GM12878 (cell line): ENCODE results near the gene PON1. TPM values are rescaled to one million over a fixed set of nuclear protein-coding genes. Genes with fewer than 3 reads are reported as not detected.

Experiments used
- ATAC-seq: fragments of 200-7000 bp; cut with Tn5 transposase; 3 replicates; pipeline ENCODE4 v1.9.1; 2020; ENCODE audit warnings: mild to moderate bottlenecking, moderate library complexity
- BruUV-seq: library from RNA; stranded (reverse); fragments of 400-500 nt; replicated peaks from 2 replicates; lab custom pipeline; 2021; lab: Mats Ljungman, UMichigan
- CTCF ChIA-PET: fragments of 300-600 bp; sonication (Branson Sonifier 250); formaldehyde crosslinking; extraction: SDS; loops from one replicate; lab custom pipeline; 2021; ENCODE audit warnings: inconsistent platforms; lab: Yijun Ruan, JAX
- POLR2A ChIA-PET: fragments of 350-600 bp; formaldehyde crosslinking; extraction: SDS; loops from one replicate; lab custom pipeline; 2021; ENCODE audit warnings: inconsistent platforms; lab: Charles Lee
- RAD21 ChIA-PET: fragments of 300-600 bp; sonication (Branson Sonifier 250); formaldehyde crosslinking; loops from one replicate; lab custom pipeline; 2023; ENCODE audit warnings: antibody characterized with exemption; ENCODE audit not compliant: unreplicated experiment; lab: Charles Lee
- SMC1A ChIA-PET: fragments of 300-600 bp; sonication (Branson Sonifier 250); formaldehyde crosslinking; loops from one replicate; lab custom pipeline; 2023; ENCODE audit not compliant: unreplicated experiment, uncharacterized antibody; lab: Charles Lee
- DNase-seq: peaks from one replicate; pipeline ENCODE4 v3.0.0-alpha.2; 2011; ENCODE audit warnings: low read depth, low spot score
- FAIRE-seq: peaks from 3 replicates; lab custom pipeline; 2011; peaks lifted over from hg19 to GRCh38; lab: Jason Lieb, UNC
- H2AFZ ChIP-seq: 2 replicates; pipeline ENCODE4 v1.6.0; 2011; ENCODE audit warnings: low read depth, low read length, control low read depth; ENCODE audit not compliant: control insufficient read depth
- H3K27ac ChIP-seq: 2 replicates; pipeline ENCODE4 v1.5.1; 2011; ENCODE audit warnings: control low read depth; ENCODE audit not compliant: control insufficient read depth, insufficient read depth
- H3K27me3 ChIP-seq, 2 experiments: replicated peaks in 1 of 2; 2 replicates each; pipeline versions ENCODE4 v1.6.0 to v1.6.1; 2011; ENCODE audit warnings: low read length in 1 of 2; ENCODE audit not compliant: control insufficient read depth in 2 of 2, insufficient read depth in 2 of 2
- H3K36me3 ChIP-seq, 2 experiments: 2 replicates each; pipeline ENCODE4 v1.5.1; 2011; ENCODE audit warnings: low read length in 1 of 2; ENCODE audit not compliant: control insufficient read depth in 2 of 2, insufficient read depth in 2 of 2
- H3K4me1 ChIP-seq: 2 replicates; pipeline ENCODE4 v1.6.1; 2011; ENCODE audit warnings: mild to moderate bottlenecking, low read length, moderate library complexity, mixed read lengths; ENCODE audit not compliant: control insufficient read depth, insufficient read depth
- H3K4me2 ChIP-seq: 2 replicates; pipeline ENCODE4 v1.6.0; 2011; ENCODE audit warnings: control low read depth; ENCODE audit not compliant: control insufficient read depth, insufficient read depth
- H3K4me3 ChIP-seq: fragments of 200-600 bp; sonication (generic); 2 replicates; pipeline ENCODE4 v1.5.1; 2016
- H3K79me2 ChIP-seq: 2 replicates; pipeline ENCODE4 v1.6.0; 2011; ENCODE audit warnings: low read length; ENCODE audit not compliant: control insufficient read depth, insufficient read depth
- H3K9ac ChIP-seq: 2 replicates; pipeline ENCODE4 v1.8.0; 2011; ENCODE audit warnings: low read length, control low read depth, mixed read lengths; ENCODE audit not compliant: control insufficient read depth, insufficient read depth
- H3K9me3 ChIP-seq: replicated peaks from 3 replicates; pipeline ENCODE4 v1.5.1; 2011; ENCODE audit warnings: mild to moderate bottlenecking, low read length; ENCODE audit not compliant: control insufficient read depth, insufficient read depth
- H4K20me1 ChIP-seq: 2 replicates; pipeline ENCODE4 v1.6.0; 2011; ENCODE audit not compliant: control insufficient read depth, insufficient read depth
- BMI1 ChIP-seq: fragments of 450-650 bp; IDR thresholded peaks from 2 replicates; pipeline ENCODE4 v1.6.1; 2016; ENCODE audit warnings: mild to moderate bottlenecking, moderate library complexity, borderline replicate concordance
- CBX3 ChIP-seq: fragments of 200-600 bp; sonication (generic); IDR thresholded peaks from 2 replicates; pipeline ENCODE4 v1.6.1; 2016; ENCODE audit warnings: low read depth, borderline replicate concordance
- DPF2 ChIP-seq: fragments of 450-650 bp; IDR thresholded peaks from 2 replicates; pipeline ENCODE4 v1.6.1; 2017; ENCODE audit warnings: mild to moderate bottlenecking
- GABPA ChIP-seq: IDR thresholded peaks from 2 replicates; pipeline ENCODE4 v1.6.1; 2014; ENCODE audit warnings: antibody characterized with exemption, low read depth, mild to moderate bottlenecking, inconsistent platforms
- IKZF1 ChIP-seq: fragments of 450-650 bp; conservative IDR thresholded peaks from 2 replicates; pipeline ENCODE4 v1.6.1; 2017; ENCODE audit warnings: antibody characterized with exemption, mild to moderate bottlenecking
- NFXL1 ChIP-seq: fragments of 450-650 bp; IDR thresholded peaks from 2 replicates; pipeline ENCODE4 v1.6.1; 2017; ENCODE audit warnings: antibody characterized with exemption, mild to moderate bottlenecking, borderline replicate concordance
- POLR2AphosphoS2 ChIP-seq: IDR thresholded peaks from 2 replicates; pipeline ENCODE4 v1.6.1; 2011; ENCODE audit warnings: low read depth, mild to moderate bottlenecking, low read length, improper control_type of control experiment, moderate library complexity
- SUZ12 ChIP-seq: fragments of 200-600 bp; sonication (generic); IDR thresholded peaks from one replicate; pipeline ENCODE4 v1.6.1; 2018; ENCODE audit warnings: antibody characterized with exemption, mild to moderate bottlenecking; ENCODE audit not compliant: unreplicated experiment
- WGBS: methylation state at CpG from one replicate; pipeline ENCODE4 v1.1.6; 2016; ENCODE audit warnings: low lambda C conversion rate; ENCODE audit not compliant: insufficient replicate concordance, insufficient coverage; ENCODE audit errors: missing lambda C conversion rate; 5-methylcytosine and 5-hydroxymethylcytosine counted together
- in situ Hi-C: fragments of 300-500 bp; cut with MboI; formaldehyde crosslinking; loops from 9 replicates; pipeline ENCODE4 v1.14.3; 2018; ENCODE audit warnings: mixed read lengths
- intact Hi-C: fragments of 100-400 bp; cut with micrococcal nuclease; formaldehyde crosslinking; loops from one replicate; pipeline ENCODE4 v1.14.2; 2022; ENCODE audit not compliant: unreplicated experiment
- polyA plus RNA-seq, 11 experiments: library from polyadenylated mRNA; depleted of rRNA in 4 of 11; unstranded in 6 of 11; stranded (reverse) in 5 of 11; fragments of >200 nt; fragmentation: Nextera tagmentation in 4 of 11; fragmentation: Illumina TruSeq in 1 of 11; extraction: Ambion mirVana in 4 of 11; extraction: Trizol in 1 of 11; gene quantifications; 1 replicate in 1 of 11; 2 replicates in 10 of 11; pipeline versions ENCODE4 v1.2.1 to v1.2.3, GENCODE V29; 2011 to 2016; ENCODE audit warnings: inconsistent platforms in 2 of 11, missing spikeins in 2 of 11, low read depth in 1 of 11
- total RNA-seq, 4 experiments: library from RNA; depleted of rRNA in 3 of 4; stranded (reverse); fragments of >200 nt in 3 of 4; fragmentation: Illumina TruSeq in 1 of 4; extraction: Trizol in 1 of 4; gene quantifications; 2 replicates each; pipeline versions ENCODE4 v1.2.1 to v1.2.3, GENCODE V29; 2013 to 2021
- TF ChIP-seq, protein P1 (sequence below): fragments of 450-650 bp; IDR thresholded peaks from 2 replicates; pipeline ENCODE4 v1.6.1; 2017; ENCODE audit warnings: mild to moderate bottlenecking, moderate library complexity
- TF ChIP-seq, protein P2 (sequence below): IDR thresholded peaks from 2 replicates; pipeline ENCODE4 v1.6.1; 2011; ENCODE audit warnings: low read depth, low read length, improper control_type of control experiment, borderline replicate concordance

PON1 gene
- total and polyA plus RNA-seq, 10 of the 15 experiments (the other 5 are each of a cell fraction or from before 2014, with no cell fraction given), result 0.10 to 0.26 (median 0.23) TPM; not detected in 4

DNA sequence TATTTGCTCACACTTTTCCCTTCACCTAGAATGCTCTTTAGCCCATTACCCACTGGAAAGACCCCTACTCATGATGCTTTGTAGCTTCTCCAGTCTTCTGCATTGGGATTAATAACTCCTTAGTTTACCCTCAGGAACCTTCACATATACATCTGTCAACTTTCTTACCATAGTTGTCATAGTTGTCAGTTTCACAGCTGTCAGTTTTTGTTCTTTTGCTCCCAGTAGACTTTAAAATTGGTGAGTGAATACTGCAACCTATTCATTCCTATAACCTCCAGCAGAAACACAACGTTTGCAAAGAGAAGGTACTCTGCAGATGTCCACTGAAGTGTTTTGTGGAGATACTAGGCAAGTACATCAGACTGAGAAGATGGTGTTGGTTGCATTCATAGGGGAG lies 2.6 kb downstream of the PON1 start:
- H3K9ac ChIP-seq, result no peak overlapping the region
- BruUV-seq, result no TSS peak

DNA sequence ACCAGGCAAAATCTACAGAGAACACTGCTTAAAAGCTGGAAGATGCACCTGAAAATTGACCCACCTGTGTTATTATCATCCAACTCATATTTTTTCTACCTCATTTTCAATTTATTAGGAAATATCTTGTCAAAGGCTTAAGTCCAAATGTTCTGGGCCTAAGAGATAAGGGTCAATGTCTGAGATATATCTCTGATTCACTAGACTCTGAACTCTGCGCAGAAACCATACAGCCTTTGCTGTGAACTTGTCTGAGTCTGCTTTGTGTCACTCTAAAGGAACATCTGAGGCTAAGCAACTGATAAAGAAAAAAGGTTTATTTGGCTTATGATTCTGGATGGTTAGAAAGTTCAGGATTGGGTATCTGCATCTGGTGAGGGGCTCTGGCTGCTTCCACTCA lies 3.7 kb downstream of the PON1 start:
- 96% methylated on average over 1 of the region's 1 CpG for WGBS
- no TSS peak for BruUV-seq
- Histone ChIP-seq H4K20me1 (no peaks in the 10 kb centered on the region), H3K4me3 (no peak overlapping the region), H2AFZ (no peak overlapping the region), H3K9me3 (no peaks in the 10 kb centered on the region), H3K27ac (no peak overlapping the region), H3K27me3 (no peaks in the 10 kb centered on the region), H3K4me1 (no peaks in the 10 kb centered on the region), H3K9ac (no peak overlapping the region), H3K4me2 (no peak overlapping the region), H3K79me2 (no peaks in the 10 kb centered on the region), H3K36me3 (no peaks in the 10 kb centered on the region)
- POLR2A ChIA-PET, result no interaction called here
- ATAC-seq, result no peak
- SMC1A ChIA-PET, result interaction anchor here (1.2 to 1.4 kb wide), 2 partner anchors 132 to 156 kb away, joined by 3 read pairs; no protein-coding TSS in a partner anchor
- intact Hi-C loops, result no loop called here
- in situ Hi-C loops, result no loop called here
- DNase-seq, result no peak
- CTCF ChIA-PET, result interaction anchor here (1.5 kb wide), 1 partner anchor 8 kb away, joined by 4 read pairs; no protein-coding TSS in a partner anchor
- RAD21 ChIA-PET, result no interaction called here
- FAIRE-seq, result no peak
- TF ChIP-seq, protein P1, sequence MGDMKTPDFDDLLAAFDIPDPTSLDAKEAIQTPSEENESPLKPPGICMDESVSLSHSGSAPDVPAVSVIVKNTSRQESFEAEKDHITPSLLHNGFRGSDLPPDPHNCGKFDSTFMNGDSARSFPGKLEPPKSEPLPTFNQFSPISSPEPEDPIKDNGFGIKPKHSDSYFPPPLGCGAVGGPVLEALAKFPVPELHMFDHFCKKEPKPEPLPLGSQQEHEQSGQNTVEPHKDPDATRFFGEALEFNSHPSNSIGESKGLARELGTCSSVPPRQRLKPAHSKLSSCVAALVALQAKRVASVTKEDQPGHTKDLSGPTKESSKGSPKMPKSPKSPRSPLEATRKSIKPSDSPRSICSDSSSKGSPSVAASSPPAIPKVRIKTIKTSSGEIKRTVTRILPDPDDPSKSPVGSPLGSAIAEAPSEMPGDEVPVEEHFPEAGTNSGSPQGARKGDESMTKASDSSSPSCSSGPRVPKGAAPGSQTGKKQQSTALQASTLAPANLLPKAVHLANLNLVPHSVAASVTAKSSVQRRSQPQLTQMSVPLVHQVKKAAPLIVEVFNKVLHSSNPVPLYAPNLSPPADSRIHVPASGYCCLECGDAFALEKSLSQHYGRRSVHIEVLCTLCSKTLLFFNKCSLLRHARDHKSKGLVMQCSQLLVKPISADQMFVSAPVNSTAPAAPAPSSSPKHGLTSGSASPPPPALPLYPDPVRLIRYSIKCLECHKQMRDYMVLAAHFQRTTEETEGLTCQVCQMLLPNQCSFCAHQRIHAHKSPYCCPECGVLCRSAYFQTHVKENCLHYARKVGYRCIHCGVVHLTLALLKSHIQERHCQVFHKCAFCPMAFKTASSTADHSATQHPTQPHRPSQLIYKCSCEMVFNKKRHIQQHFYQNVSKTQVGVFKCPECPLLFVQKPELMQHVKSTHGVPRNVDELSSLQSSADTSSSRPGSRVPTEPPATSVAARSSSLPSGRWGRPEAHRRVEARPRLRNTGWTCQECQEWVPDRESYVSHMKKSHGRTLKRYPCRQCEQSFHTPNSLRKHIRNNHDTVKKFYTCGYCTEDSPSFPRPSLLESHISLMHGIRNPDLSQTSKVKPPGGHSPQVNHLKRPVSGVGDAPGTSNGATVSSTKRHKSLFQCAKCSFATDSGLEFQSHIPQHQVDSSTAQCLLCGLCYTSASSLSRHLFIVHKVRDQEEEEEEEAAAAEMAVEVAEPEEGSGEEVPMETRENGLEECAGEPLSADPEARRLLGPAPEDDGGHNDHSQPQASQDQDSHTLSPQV, result no peak
- TF ChIP-seq IKZF1, result no peak
- TF ChIP-seq DPF2, result no peak
- TF ChIP-seq BMI1, result no peak
- TF ChIP-seq POLR2AphosphoS2, result no peak
- no peak for TF ChIP-seq CBX3

More for the DNA sequence above, 2.6 kb downstream of the PON1 start:
- Histone ChIP-seq H3K36me3 (no peaks in the 10 kb centered on the region), H3K4me2 (no peak overlapping the region), H3K27me3 (no peaks in the 10 kb centered on the region), H3K4me1 (no peaks in the 10 kb centered on the region), H4K20me1 (no peaks in the 10 kb centered on the region), H3K9me3 (no peaks in the 10 kb centered on the region), H2AFZ (no peak overlapping the region), H3K79me2 (no peaks in the 10 kb centered on the region), H3K4me3 (no peak overlapping the region), H3K27ac (no peak overlapping the region)
- 0% methylated on average over 1 of the region's 1 CpG for WGBS
- CTCF ChIA-PET, result interaction anchor here (1.0 to 1.4 kb wide), 2 partner anchors 10 to 15 kb away, joined by 3 to 4 read pairs; no protein-coding TSS in a partner anchor
- in situ Hi-C loops (no loop called here), intact Hi-C loops (no loop called here)
- FAIRE-seq (no peak), DNase-seq (no peak), ATAC-seq (no peak)
- POLR2A ChIA-PET, result no interaction called here
- TF ChIP-seq NFXL1 (no peak), GABPA (no peak), SUZ12 (no peak)
- TF ChIP-seq, protein P2, sequence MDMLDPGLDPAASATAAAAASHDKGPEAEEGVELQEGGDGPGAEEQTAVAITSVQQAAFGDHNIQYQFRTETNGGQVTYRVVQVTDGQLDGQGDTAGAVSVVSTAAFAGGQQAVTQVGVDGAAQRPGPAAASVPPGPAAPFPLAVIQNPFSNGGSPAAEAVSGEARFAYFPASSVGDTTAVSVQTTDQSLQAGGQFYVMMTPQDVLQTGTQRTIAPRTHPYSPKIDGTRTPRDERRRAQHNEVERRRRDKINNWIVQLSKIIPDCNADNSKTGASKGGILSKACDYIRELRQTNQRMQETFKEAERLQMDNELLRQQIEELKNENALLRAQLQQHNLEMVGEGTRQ, result no peak
- SMC1A ChIA-PET, result interaction anchor here (0.6 to 0.7 kb wide), 3 partner anchors 17 to 71 kb away, joined by 3 read pairs; no protein-coding TSS in a partner anchor
- RAD21 ChIA-PET, result no interaction called here
